GM19395 (cell line): ENCODE results near the gene DKC1.

Experiments
- ATAC-seq: cut with Tn5 transposase; IDR thresholded peaks from one replicate; pipeline ENCODE4 v1.9.1; 2021; ENCODE audit warnings: mild to moderate bottlenecking, moderate library complexity; ENCODE audit not compliant: unreplicated experiment

Gene DKC1

GRCh38 chrX:154735695-154736393, 26.8 kb upstream of the DKC1 start:
- ATAC-seq: no peak

DNA sequence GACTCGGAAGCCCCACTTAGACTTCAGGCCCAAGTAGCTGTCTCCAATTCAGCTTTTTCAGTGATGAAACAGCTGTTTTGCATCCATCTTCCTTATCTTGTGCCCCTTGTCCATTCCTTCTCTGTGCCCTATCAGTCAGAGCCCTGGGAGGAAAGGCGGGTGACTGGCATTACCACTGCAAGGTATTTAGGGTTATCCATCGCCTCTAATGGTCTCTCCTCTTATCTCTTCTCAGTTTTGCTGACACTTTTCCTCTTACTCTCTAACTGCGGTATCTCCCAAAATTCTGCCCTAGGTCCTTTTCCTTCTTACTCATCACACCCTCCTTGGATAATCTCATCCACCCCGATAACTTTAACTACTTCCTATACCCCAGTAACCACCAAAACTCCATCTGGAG, 25.5 kb upstream of the DKC1 start:
- ATAC-seq: no peak

DNA sequence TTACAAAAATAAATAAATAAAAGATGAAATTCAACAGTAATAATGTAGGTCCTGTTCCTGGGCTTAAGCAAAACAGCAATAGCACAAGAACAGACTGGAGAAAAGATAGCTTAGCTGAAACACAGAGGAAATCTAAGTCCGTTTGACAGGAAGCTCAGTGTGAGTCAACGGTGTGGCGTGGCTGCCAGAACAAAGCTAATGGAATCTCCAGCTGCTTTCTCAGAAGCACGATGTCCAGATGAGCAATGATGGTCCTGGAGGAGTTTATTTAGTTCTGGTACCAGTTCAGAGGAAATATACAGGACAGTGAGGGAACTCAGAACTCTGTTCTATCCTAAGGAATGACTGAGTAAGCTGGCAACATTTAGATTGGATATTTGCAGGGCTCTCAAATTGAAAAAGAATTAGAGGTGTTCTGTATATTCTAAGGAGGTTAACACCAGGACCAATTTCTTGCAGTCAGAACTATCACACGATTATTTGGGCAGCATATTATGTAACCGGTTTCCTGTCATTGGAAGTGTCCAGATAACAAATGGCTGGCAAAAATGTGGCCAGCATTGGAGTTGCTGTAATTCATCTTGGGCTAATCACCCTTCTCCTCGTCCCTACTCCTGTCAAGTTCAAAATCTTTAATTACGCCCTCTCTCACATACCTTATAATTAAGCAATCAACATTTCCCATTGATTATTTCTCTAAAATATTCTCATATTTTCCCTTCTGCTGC, 24.5 kb upstream of the DKC1 start:
- ATAC-seq: no peak

DNA sequence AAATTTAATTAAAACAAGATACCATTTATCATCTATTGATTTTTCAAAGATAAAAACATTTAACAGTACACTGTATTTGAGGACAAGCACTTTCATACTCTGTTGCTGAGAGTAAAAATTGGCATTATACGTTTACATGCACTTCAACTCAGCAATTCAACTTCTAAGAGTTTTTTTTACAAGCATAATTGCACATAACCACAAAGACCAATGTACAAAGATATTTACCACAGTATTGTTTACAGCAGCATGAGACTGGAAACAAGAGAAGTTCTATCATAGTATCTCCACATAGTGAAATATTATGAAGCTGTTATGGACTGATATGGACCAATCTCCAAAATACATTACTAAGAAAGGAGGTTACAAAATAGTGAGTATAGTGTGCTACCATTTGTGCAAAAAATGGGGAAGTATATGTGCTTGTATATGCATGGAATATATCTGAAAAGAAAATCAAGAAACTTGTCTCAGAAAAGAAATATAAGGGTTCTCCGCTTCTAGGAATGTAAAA, 22.7 kb upstream of the DKC1 start:
- no peak for ATAC-seq

GRCh38 chrX:154742613-154743012, 20.1 kb upstream of the DKC1 start:
- ATAC-seq: no peak

DNA sequence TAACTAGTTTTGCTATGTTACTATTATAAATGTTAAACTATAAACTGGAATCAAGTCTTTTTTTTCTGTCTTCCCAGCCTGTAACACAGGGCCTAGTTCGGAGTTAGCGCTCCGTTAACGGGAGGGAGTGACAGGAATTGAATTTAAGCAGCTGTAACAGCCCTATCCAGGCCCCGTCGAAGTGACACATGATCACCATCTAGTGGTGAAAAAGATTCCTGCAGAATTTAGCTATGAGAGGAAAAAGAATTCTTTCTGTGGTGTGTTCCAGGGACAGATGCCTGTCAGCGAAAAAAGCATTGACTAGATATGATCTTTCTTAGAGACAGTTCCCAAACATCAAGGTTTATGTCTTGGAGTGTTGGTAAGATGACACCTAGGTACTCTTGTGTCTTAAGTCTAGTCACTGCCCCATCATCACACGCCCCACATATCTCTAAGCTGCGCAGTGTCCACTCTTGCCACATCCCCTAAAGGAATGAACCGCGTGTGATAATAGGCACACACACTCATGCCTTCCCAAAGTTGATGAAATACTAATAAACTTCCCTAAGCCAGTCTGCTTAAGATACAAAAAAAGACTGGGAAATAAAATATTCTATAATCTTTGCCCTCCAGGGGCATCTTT, 13.8 kb upstream of the DKC1 start:
- peak; percentile 61 for ATAC-seq

- no peak for ATAC-seq
These were observed 12.8 kb upstream of the DKC1 start for GRCh38 chrX:154749856-154750255.

- peak; percentile 64 for ATAC-seq
These were observed 12.1 kb upstream of the DKC1 start, which contains the start of gene GAB3 for GRCh38 chrX:154750301-154751202. Gene GAB3, minus strand, starts transcription at chrX:154751077. Its CDS starts 52 bp downstream, at chrX:154751025.

GRCh38 chrX:154751203-154751668, 11.4 kb upstream of the DKC1 start:
- peak; percentile 3 for ATAC-seq

- no peak for ATAC-seq
These were observed 10.9 kb upstream of the DKC1 start for GRCh38 chrX:154751669-154752271.

- no peak for ATAC-seq
These were observed 4.0 kb upstream of the DKC1 start for GRCh38 chrX:154758696-154759095.

GRCh38 chrX:154761977-154762536, 607 bp upstream of the DKC1 start:
- ATAC-seq: no peak

DNA sequence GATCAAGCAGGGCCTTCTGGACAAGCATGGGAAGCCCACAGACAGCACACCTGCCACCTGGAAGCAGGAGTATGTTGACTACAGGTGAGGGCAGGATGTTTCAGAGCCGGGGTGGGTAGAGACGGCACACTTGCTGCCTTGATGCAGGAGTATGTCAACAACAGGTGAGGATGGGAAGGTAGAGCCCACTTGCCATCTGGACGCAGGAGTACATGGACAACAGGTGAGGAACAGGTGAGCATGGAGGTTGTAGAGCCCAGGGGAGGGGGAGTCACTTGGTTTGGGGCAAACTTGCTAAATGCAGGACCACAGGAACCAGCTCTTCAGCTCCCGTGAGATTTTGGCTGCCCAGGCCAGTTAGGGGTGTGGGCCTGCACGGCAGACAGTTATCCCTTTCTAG, 12.0 kb downstream of the DKC1 start:
- ATAC-seq: no peak

- no peak for ATAC-seq
These were observed 13.0 kb downstream of the DKC1 start for GRCh38 chrX:154775419-154776349.

- ATAC-seq: no peak
These were observed 14.1 kb downstream of the DKC1 start for GRCh38 chrX:154776753-154777152.

DNA sequence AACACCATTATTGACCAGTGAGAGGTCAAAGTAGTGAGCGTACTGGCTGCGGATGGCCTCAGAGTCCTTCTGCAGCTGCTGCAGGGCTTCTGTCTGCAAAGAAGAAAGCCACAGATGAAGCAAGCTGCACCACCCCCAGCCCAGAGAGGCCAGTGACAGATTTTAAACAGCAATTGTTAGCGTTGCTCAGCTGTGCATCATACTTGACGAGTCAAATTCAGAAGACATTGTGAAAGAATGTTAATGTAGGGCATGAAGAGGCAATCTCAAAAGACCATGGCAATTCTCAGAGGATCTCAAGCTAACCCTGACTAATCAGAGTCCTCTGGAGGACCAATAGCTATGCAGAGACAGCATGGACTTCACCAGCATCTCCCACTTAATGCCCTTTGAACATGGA, 16.6 kb downstream of the DKC1 start:
- ATAC-seq: no peak

GRCh38 chrX:154780968-154781367, 18.3 kb downstream of the DKC1 start:
- ATAC-seq: no peak

DNA sequence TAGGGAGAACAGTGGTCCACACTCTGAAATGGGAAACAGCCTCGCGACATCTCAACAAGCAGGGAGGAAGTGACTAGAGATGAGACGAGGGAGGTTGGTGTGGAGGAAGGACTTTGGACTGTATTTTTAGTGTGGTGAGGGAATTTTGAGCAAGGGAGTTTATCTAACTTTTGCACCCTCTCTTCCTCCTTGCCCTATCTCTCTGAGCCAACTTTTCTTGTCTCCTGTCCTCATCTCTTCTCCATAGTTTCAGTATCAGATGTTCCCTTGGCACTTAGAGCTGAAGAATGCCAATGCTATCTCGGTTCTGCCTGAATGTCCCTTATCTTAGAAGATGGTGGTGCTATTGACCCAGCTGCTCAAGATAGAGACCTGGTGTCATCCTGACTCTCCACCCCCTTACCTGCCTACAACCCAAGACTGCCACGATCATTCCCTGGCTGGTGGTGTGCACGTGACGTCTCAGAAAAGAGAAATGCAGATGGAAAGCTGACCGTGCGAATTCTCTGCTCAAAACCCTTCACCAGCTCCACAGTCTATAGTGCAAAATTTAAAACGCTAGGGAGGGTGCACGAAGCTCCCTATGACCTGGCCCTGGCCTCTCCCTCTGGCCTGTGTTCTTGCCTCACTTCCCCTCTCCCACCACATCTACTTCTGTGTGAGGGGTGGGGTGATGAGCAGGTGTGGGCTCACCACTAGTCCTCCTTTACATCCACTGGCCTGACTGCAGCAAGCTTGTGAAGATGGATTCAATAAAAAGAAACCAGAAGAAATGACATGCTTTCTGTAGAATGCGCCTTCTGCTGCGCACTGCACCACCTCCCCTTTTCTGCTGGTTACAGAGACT, 21.7 kb downstream of the DKC1 start:
- ATAC-seq: no peak
